HFFc6 (cell line): Measurements from ENCODE around the gene SCN7A. TPM values are rescaled to one million over a fixed set of nuclear protein-coding genes. Genes with fewer than 3 reads are reported as not detected.

Source experiments
- DNase-seq: peaks from one replicate; pipeline ENCODE4 v3.0.0-alpha.2; 2018
- H3K27ac Mint-ChIP-seq: 2 replicates; pipeline ENCODE4 v1.8.0; 2020; ENCODE audit warnings: mild to moderate bottlenecking, mixed read lengths
- H3K27me3 Mint-ChIP-seq: 2 replicates; pipeline ENCODE4 v1.8.0; 2021; ENCODE audit warnings: mild to moderate bottlenecking, moderate library complexity, mixed read lengths; ENCODE audit not compliant: insufficient read depth
- H3K36me3 Mint-ChIP-seq: 2 replicates; pipeline ENCODE4 v1.8.0; 2021; ENCODE audit warnings: low read depth, mixed read lengths
- H3K4me1 Mint-ChIP-seq: 2 replicates; pipeline ENCODE4 v1.8.0; 2020; ENCODE audit warnings: low read depth, mixed read lengths
- H3K4me3 Mint-ChIP-seq: 2 replicates; pipeline ENCODE4 v1.8.0; 2020; ENCODE audit warnings: mild to moderate bottlenecking, moderate library complexity, mixed read lengths
- H3K9me3 Mint-ChIP-seq: 2 replicates; pipeline ENCODE4 v1.8.0; 2020; ENCODE audit warnings: mild to moderate bottlenecking, mixed read lengths
- total RNA-seq, 6 experiments: library from RNA; stranded (reverse); fragmentation: NEBNext Ultra II Directional; extraction: Animal tissue kit (Norgen Biotek cat#: 25700); gene quantifications; 2 replicates in 1 of 6; 3 replicates in 5 of 6; pipeline ENCODE4 v1.2.3, GENCODE V29; 2021
- TF ChIP-seq, protein P1 (sequence below): fragments of 200-600 bp; sonication (generic); IDR thresholded peaks from 2 replicates; pipeline ENCODE4 v1.5.0; 2021; ENCODE audit warnings: antibody characterized with exemption, mild to moderate bottlenecking

Gene SCN7A
- total RNA-seq, 6 experiments from 2014 or later, result 0.02 to 0.05 TPM; not detected in 4

DNA sequence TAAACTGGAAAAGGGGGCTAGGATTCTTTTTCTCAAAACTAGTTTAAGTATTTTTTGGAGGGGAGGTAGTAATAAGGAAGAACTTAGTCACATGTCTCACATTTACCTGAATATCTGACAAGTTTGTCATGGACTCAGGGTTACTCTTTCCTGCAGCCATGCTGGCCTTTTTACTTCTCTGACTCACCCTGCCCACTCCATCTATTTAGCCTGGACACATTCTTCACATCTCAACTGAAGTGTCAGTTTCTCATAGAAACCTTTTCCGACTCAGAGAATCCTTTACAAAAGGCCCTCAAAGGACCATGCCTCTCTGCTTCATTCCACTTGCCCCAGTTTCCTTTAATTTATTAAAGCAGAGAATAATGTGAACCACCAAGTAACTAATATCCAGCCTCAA lies 42.6 kb downstream of the SCN7A start:
- no peak for DNase-seq
- H3K4me3 Mint-ChIP-seq, result no peak overlapping the region
- H3K27me3 Mint-ChIP-seq, result no peaks in the 10 kb centered on the region; the same call in 1 of the 2 replicates
- no peak overlapping the region for H3K27ac Mint-ChIP-seq
- no peaks in the 10 kb centered on the region for H3K9me3 Mint-ChIP-seq
- no peaks in the 10 kb centered on the region for H3K36me3 Mint-ChIP-seq
- TF ChIP-seq, protein P1, sequence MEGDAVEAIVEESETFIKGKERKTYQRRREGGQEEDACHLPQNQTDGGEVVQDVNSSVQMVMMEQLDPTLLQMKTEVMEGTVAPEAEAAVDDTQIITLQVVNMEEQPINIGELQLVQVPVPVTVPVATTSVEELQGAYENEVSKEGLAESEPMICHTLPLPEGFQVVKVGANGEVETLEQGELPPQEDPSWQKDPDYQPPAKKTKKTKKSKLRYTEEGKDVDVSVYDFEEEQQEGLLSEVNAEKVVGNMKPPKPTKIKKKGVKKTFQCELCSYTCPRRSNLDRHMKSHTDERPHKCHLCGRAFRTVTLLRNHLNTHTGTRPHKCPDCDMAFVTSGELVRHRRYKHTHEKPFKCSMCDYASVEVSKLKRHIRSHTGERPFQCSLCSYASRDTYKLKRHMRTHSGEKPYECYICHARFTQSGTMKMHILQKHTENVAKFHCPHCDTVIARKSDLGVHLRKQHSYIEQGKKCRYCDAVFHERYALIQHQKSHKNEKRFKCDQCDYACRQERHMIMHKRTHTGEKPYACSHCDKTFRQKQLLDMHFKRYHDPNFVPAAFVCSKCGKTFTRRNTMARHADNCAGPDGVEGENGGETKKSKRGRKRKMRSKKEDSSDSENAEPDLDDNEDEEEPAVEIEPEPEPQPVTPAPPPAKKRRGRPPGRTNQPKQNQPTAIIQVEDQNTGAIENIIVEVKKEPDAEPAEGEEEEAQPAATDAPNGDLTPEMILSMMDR, result no peak
- H3K4me1 Mint-ChIP-seq, result no peaks in the 10 kb centered on the region

DNA sequence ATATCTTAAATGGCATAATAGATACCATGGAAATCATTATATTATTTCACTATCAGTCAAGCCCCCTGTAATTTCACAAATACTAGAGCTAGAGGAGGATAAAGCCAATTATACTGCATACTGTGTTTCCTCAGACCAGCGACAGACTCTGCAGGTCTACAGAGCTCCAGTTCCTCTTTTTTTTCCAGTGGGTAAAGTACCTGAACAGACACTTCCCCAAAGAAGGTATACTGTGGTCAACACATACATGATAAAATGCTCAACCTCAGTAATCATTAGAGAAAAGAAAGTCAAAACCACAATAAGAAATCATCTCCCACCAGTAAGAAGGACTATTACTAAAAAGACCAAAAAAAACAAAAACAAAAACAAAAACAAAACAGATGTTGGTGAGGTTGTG lies 44.6 kb downstream of the SCN7A start:
- TF ChIP-seq, protein P1, result no peak
- no peaks in the 10 kb centered on the region for H3K36me3 Mint-ChIP-seq
- no peaks in the 10 kb centered on the region for H3K4me1 Mint-ChIP-seq
- no peak overlapping the region for H3K27ac Mint-ChIP-seq
- H3K27me3 Mint-ChIP-seq, result peaks cover 2% of the 10 kb centered on the region; the same call in 1 of the 2 replicates
- no peaks in the 10 kb centered on the region for H3K9me3 Mint-ChIP-seq
- DNase-seq, result no peak
- no peak overlapping the region for H3K4me3 Mint-ChIP-seq

DNA sequence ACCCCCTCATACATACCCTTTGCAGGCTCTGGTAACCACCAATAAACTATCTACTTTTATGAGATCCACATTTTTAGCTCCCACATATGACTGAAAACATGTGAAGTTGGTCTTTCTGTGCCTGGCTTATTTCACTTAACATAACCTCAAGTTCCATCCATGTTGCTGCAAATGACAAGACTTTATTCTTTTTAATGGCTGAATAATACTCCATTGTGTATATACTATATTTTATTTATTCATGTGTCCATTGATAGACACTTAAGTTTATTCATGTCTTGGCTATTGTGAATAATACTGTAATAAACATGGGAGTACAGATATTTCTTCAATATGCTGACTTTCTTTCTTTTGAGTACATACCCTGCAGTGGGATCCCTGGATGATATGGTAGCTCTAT lies 45.9 kb downstream of the SCN7A start:
- Mint-ChIP-seq H3K27me3 (peaks cover 2% of the 10 kb centered on the region; the same call in 1 of the 2 replicates), H3K4me1 (no peaks in the 10 kb centered on the region), H3K27ac (no peak overlapping the region), H3K4me3 (no peak overlapping the region), H3K36me3 (no peaks in the 10 kb centered on the region), H3K9me3 (no peaks in the 10 kb centered on the region)
- TF ChIP-seq, protein P1, result no peak
- no peak for DNase-seq

DNA sequence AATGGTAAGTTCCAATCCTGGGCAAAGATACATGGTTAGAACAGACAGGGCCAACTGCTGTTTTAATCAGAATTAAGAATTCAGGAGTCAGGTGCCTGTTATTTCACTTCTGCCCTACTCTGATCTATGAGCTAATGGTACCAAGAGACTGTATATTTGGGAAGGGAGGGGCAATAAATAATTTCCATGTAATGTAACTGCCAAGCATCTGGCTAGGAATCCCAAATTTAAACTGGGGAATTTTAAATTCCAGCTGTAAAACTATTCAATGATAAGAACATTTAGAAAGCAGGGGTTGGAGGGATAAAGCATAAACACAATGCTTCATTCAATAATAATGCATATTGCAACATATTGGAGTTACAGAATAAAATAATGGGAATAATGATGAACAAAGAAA lies 49.7 kb downstream of the SCN7A start:
- H3K36me3 Mint-ChIP-seq, result no peaks in the 10 kb centered on the region
- TF ChIP-seq, protein P1, result no peak
- no peak overlapping the region for H3K27ac Mint-ChIP-seq
- H3K27me3 Mint-ChIP-seq, result peaks cover 3% of the 10 kb centered on the region
- no peak overlapping the region for H3K4me3 Mint-ChIP-seq
- no peaks in the 10 kb centered on the region for H3K4me1 Mint-ChIP-seq
- no peaks in the 10 kb centered on the region for H3K9me3 Mint-ChIP-seq
- no peak for DNase-seq

DNA sequence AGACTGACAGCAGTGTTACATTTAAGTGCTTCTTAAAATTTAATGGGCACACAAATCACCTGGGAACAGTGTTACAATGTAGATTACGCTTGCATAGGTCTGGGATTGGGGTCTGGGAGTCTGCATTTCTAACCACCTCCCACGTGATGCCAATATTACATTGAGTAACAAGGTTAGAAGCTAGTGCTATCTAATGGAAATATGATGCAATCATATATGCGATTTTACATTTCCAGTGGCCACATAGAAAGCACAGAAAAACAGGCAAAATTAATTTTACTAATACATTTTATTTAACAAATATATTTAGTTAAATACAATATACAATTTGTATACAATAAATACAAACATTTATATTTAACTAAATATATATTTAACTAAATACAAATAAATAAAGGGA lies 53.7 kb downstream of the SCN7A start:
- DNase-seq, result no peak
- TF ChIP-seq, protein P1, result no peak
- no peaks in the 10 kb centered on the region for H3K9me3 Mint-ChIP-seq
- H3K4me3 Mint-ChIP-seq, result no peak overlapping the region
- H3K27me3 Mint-ChIP-seq, result peaks cover 3% of the 10 kb centered on the region
- no peak overlapping the region for H3K27ac Mint-ChIP-seq
- no peaks in the 10 kb centered on the region for H3K36me3 Mint-ChIP-seq
- H3K4me1 Mint-ChIP-seq, result no peaks in the 10 kb centered on the region

DNA sequence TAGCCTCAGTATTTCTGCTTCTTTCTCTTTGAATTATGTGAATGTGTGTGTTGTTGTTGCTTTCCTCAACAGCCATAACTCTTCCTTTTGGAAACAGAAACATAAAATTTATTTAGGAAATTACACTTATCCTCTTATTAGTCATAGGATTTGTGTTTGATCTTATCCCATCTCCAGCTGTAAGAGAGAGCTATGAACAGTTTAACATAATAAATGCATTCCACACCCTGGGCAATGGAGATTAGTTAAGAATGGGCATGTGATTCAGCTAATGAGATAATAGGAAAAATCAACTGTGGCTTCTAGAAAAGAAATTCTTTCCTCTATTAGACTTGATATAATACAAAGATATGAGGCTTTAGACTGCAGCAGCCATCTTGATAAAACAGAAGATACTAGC lies 55.0 kb downstream of the SCN7A start:
- Mint-ChIP-seq H3K4me1 (no peaks in the 10 kb centered on the region), H3K9me3 (no peaks in the 10 kb centered on the region), H3K36me3 (no peaks in the 10 kb centered on the region), H3K27ac (no peak overlapping the region), H3K4me3 (no peak overlapping the region), H3K27me3 (peaks cover 1% of the 10 kb centered on the region)
- TF ChIP-seq, protein P1, result no peak
- DNase-seq, result no peak
